CD14-positive monocyte (primary cell): Measurements from ENCODE around the gene ABTB2. TPM values are rescaled to one million over a fixed set of nuclear protein-coding genes. Genes with fewer than 3 reads are reported as not detected.

Source experiments
- DNase-seq, 3 donors: peaks; one replicate each; pipeline ENCODE4 v3.0.0-alpha.2; 2011 to 2022
- H2AFZ ChIP-seq: 2 replicates; pipeline ENCODE4 v1.6.0; 2012; ENCODE audit warnings: mild to moderate bottlenecking, low read depth, low read length, inconsistent platforms; ENCODE audit not compliant: insufficient read depth, poor library complexity, severe bottlenecking
- H3K27ac ChIP-seq, 2 donors: 1 replicate in 1 of 2; 2 replicates in 1 of 2; pipeline ENCODE4 v1.5.1; 2012 to 2013; ENCODE audit warnings: low read length in 2 of 2, control low read depth in 1 of 2, inconsistent platforms in 1 of 2, low read depth in 1 of 2, mild to moderate bottlenecking in 1 of 2
- H3K27me3 ChIP-seq, 2 donors: one replicate each; pipeline versions ENCODE4 v1.6.0 to v1.6.1; 2011 to 2013; ENCODE audit warnings: low read length in 2 of 2; ENCODE audit not compliant: control insufficient read depth in 2 of 2, insufficient read depth in 2 of 2
- H3K36me3 ChIP-seq, 2 donors: replicated peaks in 1 of 2; 1 replicate in 1 of 2; 2 replicates in 1 of 2; pipeline versions ENCODE4 v1.5.1 to v1.6.1; 2012 to 2013; ENCODE audit warnings: low read length in 2 of 2, control low read depth in 1 of 2, inconsistent platforms in 1 of 2, mild to moderate bottlenecking in 1 of 2; ENCODE audit not compliant: insufficient read depth in 2 of 2, control insufficient read depth in 1 of 2
- H3K4me1 ChIP-seq, 2 donors: 1 replicate in 1 of 2; 2 replicates in 1 of 2; pipeline versions ENCODE4 v1.5.1 to v1.6.1; 2012 to 2013; ENCODE audit warnings: low read length in 2 of 2, control low read depth in 1 of 2, inconsistent platforms in 1 of 2, mild to moderate bottlenecking in 1 of 2, moderate library complexity in 1 of 2; ENCODE audit not compliant: insufficient read depth in 2 of 2, control insufficient read depth in 1 of 2
- H3K4me2 ChIP-seq: replicated peaks from 2 replicates; pipeline ENCODE3; 2012; ENCODE audit warnings: low read length, moderate library complexity, mild to moderate bottlenecking; ENCODE audit not compliant: poor library complexity, severe bottlenecking; ENCODE audit errors: extremely low read depth
- H3K4me3 ChIP-seq, 3 experiments: fragments of 200-600 bp in 1 of 3; sonication (generic) in 1 of 3; replicated peaks in 1 of 3; 1 replicate in 2 of 3; 2 replicates in 1 of 3; pipeline ENCODE4 v1.5.1; 2011 to 2013; ENCODE audit warnings: low read length in 3 of 3, mild to moderate bottlenecking in 3 of 3, control low read depth in 2 of 3, low read depth in 2 of 3, inconsistent platforms in 1 of 3, moderate library complexity in 1 of 3
- H3K79me2 ChIP-seq: 2 replicates; pipeline ENCODE4 v1.6.0; 2012; ENCODE audit warnings: mild to moderate bottlenecking, control low read depth, inconsistent platforms, low read length, moderate library complexity; ENCODE audit not compliant: insufficient read depth
- H3K9ac ChIP-seq: 2 replicates; pipeline ENCODE4 v1.6.0; 2017; ENCODE audit warnings: low read length, mild to moderate bottlenecking; ENCODE audit not compliant: insufficient read depth, poor library complexity, severe bottlenecking
- H3K9me3 ChIP-seq, 2 donors: replicated peaks in 1 of 2; 1 replicate in 1 of 2; 2 replicates in 1 of 2; pipeline versions ENCODE4 v1.5.1 to v1.6.1; 2012 to 2013; ENCODE audit warnings: low read length in 2 of 2, control low read depth in 1 of 2; ENCODE audit not compliant: control insufficient read depth in 1 of 2, insufficient read depth in 1 of 2
- H4K20me1 ChIP-seq: 2 replicates; pipeline ENCODE4 v1.6.0; 2012; ENCODE audit warnings: mild to moderate bottlenecking, low read length, control low read depth, moderate library complexity; ENCODE audit not compliant: insufficient read depth
- H3K27ac Mint-ChIP-seq, 7 donors: one replicate each; pipeline ENCODE4 v1.8.0; 2020; ENCODE audit warnings: mild to moderate bottlenecking in 7 of 7, mixed read lengths in 7 of 7, moderate library complexity in 6 of 7, inconsistent platforms in 2 of 7
- H3K27me3 Mint-ChIP-seq, 3 donors: one replicate each; pipeline ENCODE4 v1.8.0; 2021 to 2022; ENCODE audit warnings: low read depth in 3 of 3, mild to moderate bottlenecking in 3 of 3, mixed read lengths in 3 of 3, moderate library complexity in 3 of 3, inconsistent platforms in 1 of 3
- H3K36me3 Mint-ChIP-seq, 2 donors: one replicate each; pipeline ENCODE4 v1.8.0; 2020; ENCODE audit warnings: mixed read lengths in 2 of 2, inconsistent platforms in 1 of 2, mild to moderate bottlenecking in 1 of 2
- H3K4me1 Mint-ChIP-seq: one replicate; pipeline ENCODE4 v1.8.0; 2020; ENCODE audit warnings: mild to moderate bottlenecking, mixed read lengths
- H3K4me3 Mint-ChIP-seq, 2 donors: one replicate each; pipeline ENCODE4 v1.8.0; 2020; ENCODE audit warnings: mild to moderate bottlenecking in 2 of 2, mixed read lengths in 2 of 2, moderate library complexity in 1 of 2
- H3K9me3 Mint-ChIP-seq, 7 donors: one replicate each; pipeline ENCODE4 v1.8.0; 2020 to 2022; ENCODE audit warnings: mixed read lengths in 7 of 7, mild to moderate bottlenecking in 6 of 7, moderate library complexity in 6 of 7, inconsistent platforms in 2 of 7
- WGBS: methylation state at CpG from one replicate; pipeline ENCODE4 v1.1.5; 2013; ENCODE audit warnings: missing lambda C conversion rate; ENCODE audit not compliant: insufficient coverage; 5-methylcytosine and 5-hydroxymethylcytosine counted together
- intact Hi-C, 2 donors: fragments of 100-400 bp; cut with micrococcal nuclease; formaldehyde crosslinking; loops; one replicate each; pipeline versions ENCODE4 v1.15.0 to v1.15.1; 2023
- polyA plus RNA-seq, 3 donors: library from polyadenylated mRNA; depleted of rRNA in 1 of 3; unstranded in 2 of 3; stranded (reverse) in 1 of 3; fragments of 300-500 nt in 2 of 3; fragments of >200 nt in 1 of 3; fragmentation: Illumina TruSeq in 2 of 3; gene quantifications; 1 replicate in 2 of 3; 2 replicates in 1 of 3; pipeline ENCODE4 v1.2.3, GENCODE V29; 2012 to 2021
- TF ChIP-seq, protein P1 (sequence below): fragments of 200-600 bp; IDR thresholded peaks from one replicate; pipeline ENCODE4 v1.8.0; 2022; ENCODE audit warnings: antibody characterized with exemption, mild to moderate bottlenecking

The ABTB2 gene
- polyA plus RNA-seq, 3 donors: 0.25 to 1.7 (median 0.26) TPM

GRCh38 chr11:34225091-34225490, 132.7 kb downstream of the ABTB2 start:
- TF ChIP-seq, protein P1, sequence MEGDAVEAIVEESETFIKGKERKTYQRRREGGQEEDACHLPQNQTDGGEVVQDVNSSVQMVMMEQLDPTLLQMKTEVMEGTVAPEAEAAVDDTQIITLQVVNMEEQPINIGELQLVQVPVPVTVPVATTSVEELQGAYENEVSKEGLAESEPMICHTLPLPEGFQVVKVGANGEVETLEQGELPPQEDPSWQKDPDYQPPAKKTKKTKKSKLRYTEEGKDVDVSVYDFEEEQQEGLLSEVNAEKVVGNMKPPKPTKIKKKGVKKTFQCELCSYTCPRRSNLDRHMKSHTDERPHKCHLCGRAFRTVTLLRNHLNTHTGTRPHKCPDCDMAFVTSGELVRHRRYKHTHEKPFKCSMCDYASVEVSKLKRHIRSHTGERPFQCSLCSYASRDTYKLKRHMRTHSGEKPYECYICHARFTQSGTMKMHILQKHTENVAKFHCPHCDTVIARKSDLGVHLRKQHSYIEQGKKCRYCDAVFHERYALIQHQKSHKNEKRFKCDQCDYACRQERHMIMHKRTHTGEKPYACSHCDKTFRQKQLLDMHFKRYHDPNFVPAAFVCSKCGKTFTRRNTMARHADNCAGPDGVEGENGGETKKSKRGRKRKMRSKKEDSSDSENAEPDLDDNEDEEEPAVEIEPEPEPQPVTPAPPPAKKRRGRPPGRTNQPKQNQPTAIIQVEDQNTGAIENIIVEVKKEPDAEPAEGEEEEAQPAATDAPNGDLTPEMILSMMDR: no peak
- Histone ChIP-seq H3K4me1 (peaks cover 5 to 7% of the 10 kb centered on the region in 2 donors), H3K36me3 (no peaks in the 10 kb centered on the region), H3K27ac (no peak overlapping the region), H2AFZ (no peak overlapping the region), H3K9ac (no peak overlapping the region), H4K20me1 (no peaks in the 10 kb centered on the region), H3K9me3 (no peaks in the 10 kb centered on the region), H3K27me3 (no peaks in the 10 kb centered on the region), H3K4me3 (no peak overlapping the region), H3K4me2 (no peak overlapping the region), H3K79me2 (no peaks in the 10 kb centered on the region)
- no peaks in the 10 kb centered on the region for H3K27me3 Mint-ChIP-seq
- no peak overlapping the region for H3K4me3 Mint-ChIP-seq
- peaks cover 6% of the 10 kb centered on the region for H3K4me1 Mint-ChIP-seq
- no peaks in the 10 kb centered on the region for H3K36me3 Mint-ChIP-seq
- intact Hi-C loops: no loop called here
- DNase-seq: no peak
- 90% methylated on average over 10 of the region's 10 CpGs for WGBS
- H3K27ac Mint-ChIP-seq: no peak overlapping the region
- H3K9me3 Mint-ChIP-seq: no peaks in the 10 kb centered on the region

- no peak overlapping the region for H3K4me3 Mint-ChIP-seq
- peaks cover 6% of the 10 kb centered on the region for H3K4me1 Mint-ChIP-seq
- Histone ChIP-seq H3K9ac (no peak overlapping the region), H3K4me1 (peaks cover 5 to 7% of the 10 kb centered on the region in 2 donors), H3K27ac (no peak overlapping the region), H2AFZ (no peak overlapping the region), H3K4me3 (no peak overlapping the region), H3K4me2 (no peak overlapping the region), H3K9me3 (no peaks in the 10 kb centered on the region), H3K79me2 (no peaks in the 10 kb centered on the region), H3K36me3 (no peaks in the 10 kb centered on the region), H4K20me1 (no peaks in the 10 kb centered on the region), H3K27me3 (no peaks in the 10 kb centered on the region)
- WGBS: 100% methylated on average over 1 of the region's 5 CpGs
- no peaks in the 10 kb centered on the region for H3K27me3 Mint-ChIP-seq
- no peak for DNase-seq
- TF ChIP-seq, protein P1: no peak
- no peaks in the 10 kb centered on the region for H3K9me3 Mint-ChIP-seq
- H3K27ac Mint-ChIP-seq: no peak overlapping the region
- intact Hi-C loops: no loop called here
- H3K36me3 Mint-ChIP-seq: no peaks in the 10 kb centered on the region
Observed at GRCh38 chr11:34224434-34224966, 133.3 kb downstream of the ABTB2 start.
